ENCODE measurements around the gene MRPL38.
A peak's percentile ranks its signal among the peaks of the same experiment; 100 is the strongest.
"Not testable (repeated sequence)": the region's sequence is repeated elsewhere in the genome, so short reads cannot be mapped to it uniquely, and the experiment has no call there.

The MRPL38 gene

GRCh38 chr17:75895370-75896155 lies 9.1 kb downstream of the MRPL38 start:
- Mint-ChIP-seq H3K4me1 (ENCODE audit: low read depth) (peaks cover 26% of the 10 kb centered on the region), H3K36me3 (ENCODE audit: low read depth) (peaks cover 74% of the 10 kb centered on the region), H3K27ac (peak overlapping the region; percentile 92), H3K4me3 (peak overlapping the region; percentile 84), H3K27me3 (no peaks in the 10 kb centered on the region), H3K9me3 (no peaks in the 10 kb centered on the region)
- peak; percentile 62 for DNase-seq

DNA sequence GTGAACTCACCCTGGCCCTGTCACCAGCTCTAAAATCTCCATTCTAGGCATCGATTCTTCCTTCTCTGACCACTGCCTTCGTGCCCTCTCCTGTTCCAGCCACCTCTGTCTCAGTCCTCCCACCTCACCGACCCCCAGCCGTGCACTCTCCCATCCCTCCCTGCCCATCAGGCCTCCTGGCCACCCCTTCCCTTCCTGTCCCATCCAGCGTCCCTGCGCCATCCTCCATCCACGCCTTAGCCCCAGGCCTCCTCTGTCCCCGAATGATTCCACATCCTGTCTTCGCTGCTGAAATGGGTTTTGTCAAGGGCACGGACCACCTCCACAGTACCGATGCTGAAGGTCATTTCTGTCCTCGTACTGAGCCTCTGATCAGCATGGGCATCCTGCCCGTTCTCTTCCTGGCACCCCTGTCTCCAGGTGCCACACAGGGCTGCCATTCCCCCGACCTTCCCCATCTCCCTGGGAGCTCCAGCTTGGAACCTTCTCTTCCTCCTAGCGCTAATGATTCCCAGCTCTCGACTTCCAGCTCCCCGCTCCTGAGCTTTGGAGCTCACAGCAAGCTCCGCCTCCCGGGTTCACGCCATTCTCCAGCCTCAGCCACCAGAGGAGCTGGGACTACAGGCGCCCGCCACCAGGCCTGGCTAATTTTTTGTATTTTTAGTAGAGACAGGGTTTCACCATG lies 10.5 kb downstream of the MRPL38 start:
- H3K27ac Mint-ChIP-seq: peak overlapping the region; percentile 79
- peaks cover 36% of the 10 kb centered on the region for H3K4me1 Mint-ChIP-seq (ENCODE audit: low read depth)
- H3K9me3 Mint-ChIP-seq: no peaks in the 10 kb centered on the region
- peaks cover 74% of the 10 kb centered on the region for H3K36me3 Mint-ChIP-seq (ENCODE audit: low read depth)
- no peak for DNase-seq
- peak overlapping the region; percentile 31 for H3K4me3 Mint-ChIP-seq
- no peaks in the 10 kb centered on the region for H3K27me3 Mint-ChIP-seq

- Mint-ChIP-seq H3K9me3 (no peaks in the 10 kb centered on the region), H3K4me1 (ENCODE audit: low read depth) (peaks cover 36% of the 10 kb centered on the region), H3K36me3 (ENCODE audit: low read depth) (peaks cover 70% of the 10 kb centered on the region), H3K27ac (peak overlapping the region; percentile 79), H3K4me3 (no peak overlapping the region), H3K27me3 (no peaks in the 10 kb centered on the region)
- DNase-seq: no peak
These were observed 11.2 kb downstream of the MRPL38 start for GRCh38 chr17:75893305-75894048.

DNA sequence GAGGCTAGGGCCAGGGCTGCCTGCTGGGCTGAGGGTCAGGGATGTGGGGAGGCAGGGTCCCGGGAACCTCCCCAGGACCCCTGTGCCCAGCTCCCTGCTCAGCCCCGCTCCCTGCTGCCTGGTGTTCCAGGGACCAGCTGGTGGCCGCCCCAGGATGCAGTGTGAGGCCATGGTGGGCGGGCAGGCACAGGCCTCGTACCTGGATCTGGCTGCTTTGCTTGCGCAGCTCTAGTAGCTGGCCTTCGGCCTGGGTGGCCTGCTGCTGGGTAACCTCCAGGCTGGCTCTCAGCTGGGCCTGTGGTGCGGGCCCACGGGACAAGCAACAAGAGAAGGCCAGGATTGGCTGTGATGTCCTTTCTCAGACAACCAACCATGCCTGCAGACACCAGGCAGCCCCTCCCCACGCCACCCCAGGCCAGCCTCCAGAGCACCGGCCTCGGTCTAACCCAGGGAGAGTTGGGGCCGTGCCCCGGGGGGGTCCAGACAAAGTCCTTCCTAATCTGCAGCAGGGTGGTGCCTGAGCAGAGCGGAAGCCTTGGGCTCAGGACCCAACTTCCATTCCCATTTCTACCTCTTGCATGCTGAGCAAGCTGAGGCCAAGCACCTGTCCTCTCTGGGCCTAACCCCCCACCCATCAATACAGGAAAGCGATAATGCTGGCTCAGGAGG lies 12.0 kb downstream of the MRPL38 start:
- Mint-ChIP-seq H3K27ac (no peak overlapping the region), H3K9me3 (no peaks in the 10 kb centered on the region), H3K36me3 (ENCODE audit: low read depth) (peaks cover 66% of the 10 kb centered on the region), H3K4me1 (ENCODE audit: low read depth) (peaks cover 35% of the 10 kb centered on the region), H3K27me3 (no peaks in the 10 kb centered on the region), H3K4me3 (no peak overlapping the region)
- no peak for DNase-seq

GRCh38 chr17:75891605-75892555 lies 12.8 kb downstream of the MRPL38 start:
- peaks cover 28% of the 10 kb centered on the region for H3K4me1 Mint-ChIP-seq (ENCODE audit: low read depth)
- DNase-seq: no peak
- H3K4me3 Mint-ChIP-seq: no peak overlapping the region
- H3K27ac Mint-ChIP-seq: peak overlapping the region; percentile 40
- H3K27me3 Mint-ChIP-seq: no peaks in the 10 kb centered on the region
- H3K9me3 Mint-ChIP-seq: no peaks in the 10 kb centered on the region
- H3K36me3 Mint-ChIP-seq (ENCODE audit: low read depth): peaks cover 60% of the 10 kb centered on the region

- DNase-seq: no peak
- Mint-ChIP-seq H3K27me3 (no peaks in the 10 kb centered on the region), H3K9me3 (no peaks in the 10 kb centered on the region), H3K27ac (peak overlapping the region; percentile 40), H3K36me3 (ENCODE audit: low read depth) (peaks cover 60% of the 10 kb centered on the region), H3K4me1 (ENCODE audit: low read depth) (peaks cover 28% of the 10 kb centered on the region), H3K4me3 (no peak overlapping the region)
These were observed 13.6 kb downstream of the MRPL38 start for GRCh38 chr17:75891022-75891604.

GRCh38 chr17:75889454-75889853 lies 15.2 kb downstream of the MRPL38 start:
- DNase-seq: no peak
- H3K36me3 Mint-ChIP-seq (ENCODE audit: low read depth): peaks cover 49% of the 10 kb centered on the region
- no peaks in the 10 kb centered on the region for H3K27me3 Mint-ChIP-seq
- peak overlapping the region; percentile 69 for H3K27ac Mint-ChIP-seq
- H3K4me1 Mint-ChIP-seq (ENCODE audit: low read depth): peaks cover 19% of the 10 kb centered on the region
- no peaks in the 10 kb centered on the region for H3K9me3 Mint-ChIP-seq
- H3K4me3 Mint-ChIP-seq: no peak overlapping the region

GRCh38 chr17:75888484-75888883 lies 16.2 kb downstream of the MRPL38 start:
- Mint-ChIP-seq H3K9me3 (no peaks in the 10 kb centered on the region), H3K27me3 (no peaks in the 10 kb centered on the region), H3K36me3 (ENCODE audit: low read depth) (peaks cover 40% of the 10 kb centered on the region), H3K4me3 (no peak overlapping the region), H3K4me1 (ENCODE audit: low read depth) (peaks cover 11% of the 10 kb centered on the region), H3K27ac (no peak overlapping the region)
- DNase-seq: no peak

DNA sequence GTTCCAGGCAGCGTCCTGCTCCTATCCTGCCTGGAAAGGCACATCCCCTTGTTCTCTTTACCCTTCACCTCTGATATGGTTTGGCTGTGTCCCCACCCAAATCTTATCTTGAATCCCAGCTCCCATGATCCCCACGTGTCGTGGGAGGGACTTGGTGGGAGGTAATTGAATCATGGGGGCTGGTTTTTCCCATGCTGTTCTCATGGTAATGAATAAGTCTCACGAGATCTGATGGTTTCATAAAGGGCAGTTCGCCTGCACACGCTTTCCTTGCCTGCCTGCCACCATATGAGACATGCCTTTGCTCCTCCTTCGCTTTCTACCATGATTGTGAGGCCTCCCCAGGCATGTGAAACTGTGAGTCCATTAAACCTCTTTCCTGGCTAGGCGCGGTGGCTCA lies 18.8 kb downstream of the MRPL38 start:
- not testable (repeated sequence) for H3K4me3 Mint-ChIP-seq, H3K9me3 Mint-ChIP-seq, DNase-seq, H3K27me3 Mint-ChIP-seq, H3K27ac Mint-ChIP-seq
- Mint-ChIP-seq H3K4me1 (ENCODE audit: low read depth) (peaks cover 20% of the 10 kb centered on the region), H3K36me3 (ENCODE audit: low read depth) (peaks cover 23% of the 10 kb centered on the region)

DNA sequence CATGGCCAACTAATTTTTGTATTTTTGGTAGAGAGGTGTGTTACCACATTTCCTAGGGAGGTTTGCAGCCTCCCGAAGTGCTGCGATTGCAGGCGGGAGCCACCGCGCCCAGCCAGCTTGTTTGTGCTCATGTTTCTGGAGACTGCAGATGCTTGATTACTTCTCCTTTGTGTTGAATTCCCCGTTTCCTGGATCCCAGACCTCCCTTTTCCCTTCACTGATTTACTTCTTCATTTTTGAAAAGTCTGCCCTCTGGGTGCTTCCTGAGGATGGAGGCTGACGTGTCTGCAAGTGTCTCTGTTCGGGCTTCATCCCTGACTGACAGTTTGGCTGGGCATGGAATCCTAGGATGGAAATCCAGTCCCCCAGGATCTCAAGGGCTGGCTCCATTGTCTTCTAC lies 19.3 kb downstream of the MRPL38 start:
- H3K36me3 Mint-ChIP-seq (ENCODE audit: low read depth): peaks cover 20% of the 10 kb centered on the region
- no peak overlapping the region for H3K27ac Mint-ChIP-seq
- peaks cover 18% of the 10 kb centered on the region for H3K4me1 Mint-ChIP-seq (ENCODE audit: low read depth)
- no peak for DNase-seq
- H3K4me3 Mint-ChIP-seq: no peak overlapping the region
- H3K9me3 Mint-ChIP-seq: no peaks in the 10 kb centered on the region
- H3K27me3 Mint-ChIP-seq: no peaks in the 10 kb centered on the region

GRCh38 chr17:75881678-75882454 lies 22.8 kb downstream of the MRPL38 start:
- H3K4me1 Mint-ChIP-seq (ENCODE audit: low read depth): peaks cover 21% of the 10 kb centered on the region
- H3K27me3 Mint-ChIP-seq: peaks cover 3% of the 10 kb centered on the region
- no peaks in the 10 kb centered on the region for H3K9me3 Mint-ChIP-seq
- no peak overlapping the region for H3K27ac Mint-ChIP-seq
- no peak overlapping the region for H3K4me3 Mint-ChIP-seq
- DNase-seq: no peak
- H3K36me3 Mint-ChIP-seq (ENCODE audit: low read depth): peaks cover 7% of the 10 kb centered on the region

- Mint-ChIP-seq H3K9me3 (no peaks in the 10 kb centered on the region), H3K27me3 (peaks cover 3% of the 10 kb centered on the region), H3K27ac (no peak overlapping the region), H3K4me3 (peak overlapping the region; percentile 15), H3K4me1 (ENCODE audit: low read depth) (peaks cover 37% of the 10 kb centered on the region), H3K36me3 (ENCODE audit: low read depth) (peaks cover 18% of the 10 kb centered on the region)
- DNase-seq: no peak
These were observed 24.4 kb downstream of the MRPL38 start for GRCh38 chr17:75880266-75880665.
